ENCODE results near the gene AATK.

DNA sequence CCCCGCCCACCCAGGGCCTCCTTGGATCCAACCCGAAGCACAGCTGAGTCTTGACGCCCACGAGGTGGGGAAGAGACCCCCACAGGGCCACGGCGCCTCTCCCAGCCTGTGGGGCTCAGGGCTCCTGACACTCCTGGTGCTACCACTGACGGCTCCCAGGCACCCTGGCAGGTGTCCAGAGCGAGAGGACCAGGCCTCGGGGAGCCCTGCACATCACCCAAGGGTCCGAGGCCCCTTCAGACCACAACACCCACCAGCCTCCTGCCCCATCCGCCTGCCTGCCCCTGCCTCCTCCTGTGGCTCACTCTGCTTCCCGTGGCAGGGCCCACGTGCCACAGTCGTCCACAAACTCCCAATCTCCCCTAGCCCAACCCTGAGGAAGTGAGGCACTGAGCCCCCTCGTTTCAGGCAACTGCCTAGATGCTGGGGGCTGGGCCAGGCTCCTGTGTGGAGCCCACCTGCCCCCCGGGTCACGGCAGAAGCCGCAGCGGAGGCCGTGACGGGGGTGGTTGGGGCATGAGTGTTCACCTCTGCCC lies 28.3 kb upstream of the AATK start:
- TF ChIP-seq GATA2 (IDR thresholded peaks at IDR 0.05; ENCODE audit: insufficient read depth, insufficient read length, low read depth, low read length) (no peak), POLR2A (IDR thresholded peaks at IDR 0.05; ENCODE audit: low read depth, low read length) (no peak)
- TF ChIP-seq, protein P1, sequence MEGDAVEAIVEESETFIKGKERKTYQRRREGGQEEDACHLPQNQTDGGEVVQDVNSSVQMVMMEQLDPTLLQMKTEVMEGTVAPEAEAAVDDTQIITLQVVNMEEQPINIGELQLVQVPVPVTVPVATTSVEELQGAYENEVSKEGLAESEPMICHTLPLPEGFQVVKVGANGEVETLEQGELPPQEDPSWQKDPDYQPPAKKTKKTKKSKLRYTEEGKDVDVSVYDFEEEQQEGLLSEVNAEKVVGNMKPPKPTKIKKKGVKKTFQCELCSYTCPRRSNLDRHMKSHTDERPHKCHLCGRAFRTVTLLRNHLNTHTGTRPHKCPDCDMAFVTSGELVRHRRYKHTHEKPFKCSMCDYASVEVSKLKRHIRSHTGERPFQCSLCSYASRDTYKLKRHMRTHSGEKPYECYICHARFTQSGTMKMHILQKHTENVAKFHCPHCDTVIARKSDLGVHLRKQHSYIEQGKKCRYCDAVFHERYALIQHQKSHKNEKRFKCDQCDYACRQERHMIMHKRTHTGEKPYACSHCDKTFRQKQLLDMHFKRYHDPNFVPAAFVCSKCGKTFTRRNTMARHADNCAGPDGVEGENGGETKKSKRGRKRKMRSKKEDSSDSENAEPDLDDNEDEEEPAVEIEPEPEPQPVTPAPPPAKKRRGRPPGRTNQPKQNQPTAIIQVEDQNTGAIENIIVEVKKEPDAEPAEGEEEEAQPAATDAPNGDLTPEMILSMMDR (IDR thresholded peaks at IDR 0.05; ENCODE audit: extremely low read depth in 1 of 2, insufficient read depth in 1 of 2, low read depth in 1 of 2, low read length in 2 of 2) = no peak

All from endothelial cell of umbilical vein (primary cell).